Measurements from ENCODE around the gene ZNF451. TPM values are rescaled to one million over a fixed set of nuclear protein-coding genes. Genes with fewer than 3 reads are reported as not detected.

ZNF451 gene, protein sequence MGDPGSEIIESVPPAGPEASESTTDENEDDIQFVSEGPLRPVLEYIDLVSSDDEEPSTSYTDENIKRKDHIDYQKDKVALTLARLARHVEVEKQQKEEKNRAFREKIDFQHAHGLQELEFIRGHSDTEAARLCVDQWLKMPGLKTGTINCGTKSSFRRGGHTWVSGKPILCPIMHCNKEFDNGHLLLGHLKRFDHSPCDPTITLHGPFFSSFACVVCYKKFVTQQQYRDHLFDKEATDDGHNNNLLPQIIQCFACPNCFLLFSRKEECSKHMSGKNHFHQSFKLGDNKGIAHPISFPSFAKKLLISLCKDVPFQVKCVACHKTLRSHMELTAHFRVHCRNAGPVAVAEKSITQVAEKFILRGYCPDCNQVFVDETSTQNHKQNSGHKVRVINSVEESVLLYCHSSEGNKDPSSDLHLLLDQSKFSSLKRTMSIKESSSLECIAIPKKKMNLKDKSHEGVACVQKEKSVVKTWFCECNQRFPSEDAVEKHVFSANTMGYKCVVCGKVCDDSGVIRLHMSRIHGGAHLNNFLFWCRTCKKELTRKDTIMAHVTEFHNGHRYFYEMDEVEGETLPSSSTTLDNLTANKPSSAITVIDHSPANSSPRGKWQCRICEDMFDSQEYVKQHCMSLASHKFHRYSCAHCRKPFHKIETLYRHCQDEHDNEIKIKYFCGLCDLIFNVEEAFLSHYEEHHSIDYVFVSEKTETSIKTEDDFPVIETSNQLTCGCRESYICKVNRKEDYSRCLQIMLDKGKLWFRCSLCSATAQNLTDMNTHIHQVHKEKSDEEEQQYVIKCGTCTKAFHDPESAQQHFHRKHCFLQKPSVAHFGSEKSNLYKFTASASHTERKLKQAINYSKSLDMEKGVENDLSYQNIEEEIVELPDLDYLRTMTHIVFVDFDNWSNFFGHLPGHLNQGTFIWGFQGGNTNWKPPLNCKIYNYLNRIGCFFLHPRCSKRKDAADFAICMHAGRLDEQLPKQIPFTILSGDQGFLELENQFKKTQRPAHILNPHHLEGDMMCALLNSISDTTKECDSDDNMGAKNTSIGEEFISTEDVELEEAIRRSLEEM
- total RNA-seq: 153 TPM

GRCh38 chr6:57089687-57090457, at the start of gene ZNF451:
Gene ZNF451, plus strand, starts transcription at chr6:57090188. Its CDS starts 66 bp downstream, at chr6:57090254.

DNA sequence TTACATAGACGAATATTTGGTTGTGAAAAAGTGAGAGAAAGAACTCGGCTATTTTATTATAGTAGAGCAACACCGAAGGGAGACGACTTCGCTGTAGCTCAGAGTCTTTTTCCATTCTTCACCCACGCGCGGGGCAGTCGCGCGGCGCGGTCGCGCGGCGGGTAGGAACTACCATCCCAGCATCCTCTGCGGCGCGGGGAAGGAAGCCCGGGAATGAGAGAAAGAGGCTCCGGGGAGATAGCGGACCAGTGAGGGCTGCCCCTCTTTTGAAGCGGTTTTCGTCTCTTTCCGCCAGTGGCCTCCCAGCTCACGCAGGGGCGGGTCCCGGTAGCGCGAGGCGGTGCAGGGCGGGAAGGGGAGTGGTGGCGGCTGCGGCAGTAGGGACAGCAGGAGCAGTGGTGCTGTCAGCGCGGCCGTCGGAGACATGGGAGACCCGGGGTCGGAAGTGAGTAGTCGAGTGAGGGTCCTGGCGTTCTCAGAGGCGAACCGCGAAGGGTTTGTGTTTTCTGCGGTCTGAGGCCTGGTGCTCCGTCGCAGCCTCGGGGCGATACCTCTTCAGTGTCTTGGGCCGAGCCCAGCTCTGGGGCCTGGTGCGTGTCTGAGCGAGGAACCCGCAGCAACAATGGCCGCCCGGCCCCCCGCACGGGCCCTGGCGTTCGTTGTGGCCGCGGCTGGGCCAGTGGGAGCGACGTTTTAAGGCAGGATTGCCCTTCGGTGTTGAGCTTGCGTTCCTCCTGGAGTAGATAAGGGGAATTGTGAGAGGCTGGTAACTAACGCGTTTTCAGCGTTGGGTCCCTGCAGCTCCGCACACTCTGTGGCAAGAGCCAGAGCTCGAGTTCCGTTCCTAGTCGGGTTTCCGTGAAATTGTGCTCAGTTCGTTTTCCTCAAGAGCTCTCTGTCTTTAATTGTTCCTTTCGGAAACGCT, 43.4 kb upstream of the ZNF451 start, which contains the start of gene KIAA1586:
Gene KIAA1586, plus strand, starts transcription at position 362 of the 925 bp plus-strand sequence. Its CDS starts 63 bp downstream, at position 425.

GRCh38 chr6:57172136-57173055, 82.4 kb downstream of the ZNF451 start, which contains the start of gene BAG2:
Gene BAG2, plus strand, starts transcription at chr6:57172326. Its CDS starts 372 bp downstream, at chr6:57172698.

Other genes with a start within 250 kb of the ZNF451 start
- 5.8 TPM for gene BEND6, start 135.1 kb upstream of the ZNF451 start, total RNA-seq
- gene KIAA1586, start 43.5 kb upstream of the ZNF451 start, total RNA-seq: 55.0 TPM
- gene BAG2, start 82.1 kb downstream of the ZNF451 start, total RNA-seq: 8.6 TPM
- 25.1 TPM for gene RAB23, start 132.1 kb downstream of the ZNF451 start, total RNA-seq
- gene PRIM2, start 227.4 kb downstream of the ZNF451 start, total RNA-seq: 29.2 TPM